Glutamatergic neuron (in vitro differentiated cells): ENCODE results near the gene IMMP2L. TPM values are rescaled to one million over a fixed set of nuclear protein-coding genes. Genes with fewer than 3 reads are reported as not detected.

Experiments
- DNase-seq: peaks from one replicate; pipeline ENCODE4 v3.0.0; 2022
- H3K27ac Mint-ChIP-seq: one replicate; pipeline ENCODE4 v1.8.0; 2020; ENCODE audit warnings: mild to moderate bottlenecking, mixed read lengths, inconsistent platforms; ENCODE audit not compliant: unreplicated experiment
- H3K27me3 Mint-ChIP-seq: one replicate; pipeline ENCODE4 v1.8.0; 2020; ENCODE audit warnings: mild to moderate bottlenecking, moderate library complexity, mixed read lengths, inconsistent platforms; ENCODE audit not compliant: unreplicated experiment
- H3K36me3 Mint-ChIP-seq: one replicate; pipeline ENCODE4 v1.8.0; 2020; ENCODE audit warnings: mild to moderate bottlenecking, mixed read lengths, inconsistent platforms; ENCODE audit not compliant: unreplicated experiment
- H3K4me1 Mint-ChIP-seq: one replicate; pipeline ENCODE4 v1.8.0; 2020; ENCODE audit warnings: mild to moderate bottlenecking, low read depth, mixed read lengths, inconsistent platforms; ENCODE audit not compliant: unreplicated experiment
- H3K4me3 Mint-ChIP-seq: one replicate; pipeline ENCODE4 v1.8.0; 2020; ENCODE audit warnings: mild to moderate bottlenecking, mixed read lengths, inconsistent platforms; ENCODE audit not compliant: unreplicated experiment
- H3K9me3 Mint-ChIP-seq: one replicate; pipeline ENCODE4 v1.8.0; 2020; ENCODE audit warnings: mild to moderate bottlenecking, moderate library complexity, mixed read lengths, inconsistent platforms; ENCODE audit not compliant: unreplicated experiment
- CTCF ChIP-seq: fragments of 200-600 bp; sonication (generic); IDR thresholded peaks from one replicate; pipeline ENCODE4 v1.5.0; 2021; ENCODE audit not compliant: partially characterized antibody, unreplicated experiment
- total RNA-seq: library from RNA; stranded (reverse); fragmentation: NEBNext Ultra II Directional; extraction: Animal tissue kit (Norgen Biotek cat#: 25700); gene quantifications from one replicate; pipeline ENCODE4 v1.2.1, GENCODE V29; 2021; ENCODE audit not compliant: unreplicated experiment

The IMMP2L gene
- total RNA-seq, 1 donor from 2014 or later = 9.6 TPM

- H3K4me1 Mint-ChIP-seq = peaks cover 1% of the 10 kb centered on the region
- peaks cover 1% of the 10 kb centered on the region for H3K27me3 Mint-ChIP-seq
- H3K9me3 Mint-ChIP-seq = no peaks in the 10 kb centered on the region
- no peaks in the 10 kb centered on the region for H3K36me3 Mint-ChIP-seq
- no peak for DNase-seq
- TF ChIP-seq CTCF = no peak
- H3K4me3 Mint-ChIP-seq = no peak overlapping the region
- H3K27ac Mint-ChIP-seq = no peak overlapping the region
Measured at GRCh38 chr7:110885474-110885873, 676.8 kb downstream of the IMMP2L start.

- TF ChIP-seq CTCF = no peak
- Mint-ChIP-seq H3K9me3 (no peaks in the 10 kb centered on the region), H3K4me3 (no peak overlapping the region), H3K27ac (no peak overlapping the region), H3K36me3 (no peaks in the 10 kb centered on the region), H3K27me3 (peaks cover 1% of the 10 kb centered on the region), H3K4me1 (peaks cover 1% of the 10 kb centered on the region)
- DNase-seq = no peak
Measured at GRCh38 chr7:110881721-110882120, 680.6 kb downstream of the IMMP2L start.

GRCh38 chr7:110880971-110881370 is 681.3 kb downstream of the IMMP2L start:
- Mint-ChIP-seq H3K36me3 (no peaks in the 10 kb centered on the region), H3K9me3 (no peaks in the 10 kb centered on the region), H3K27me3 (peaks cover 1% of the 10 kb centered on the region), H3K4me1 (peaks cover 1% of the 10 kb centered on the region), H3K27ac (no peak overlapping the region), H3K4me3 (no peak overlapping the region)
- TF ChIP-seq CTCF = no peak
- DNase-seq = no peak

GRCh38 chr7:110877016-110877415 is 685.3 kb downstream of the IMMP2L start:
- no peak overlapping the region for H3K4me3 Mint-ChIP-seq
- peaks cover 1% of the 10 kb centered on the region for H3K4me1 Mint-ChIP-seq
- no peak for TF ChIP-seq CTCF
- no peaks in the 10 kb centered on the region for H3K9me3 Mint-ChIP-seq
- H3K27me3 Mint-ChIP-seq = no peaks in the 10 kb centered on the region
- H3K27ac Mint-ChIP-seq = no peak overlapping the region
- DNase-seq = no peak
- H3K36me3 Mint-ChIP-seq = no peaks in the 10 kb centered on the region

DNA sequence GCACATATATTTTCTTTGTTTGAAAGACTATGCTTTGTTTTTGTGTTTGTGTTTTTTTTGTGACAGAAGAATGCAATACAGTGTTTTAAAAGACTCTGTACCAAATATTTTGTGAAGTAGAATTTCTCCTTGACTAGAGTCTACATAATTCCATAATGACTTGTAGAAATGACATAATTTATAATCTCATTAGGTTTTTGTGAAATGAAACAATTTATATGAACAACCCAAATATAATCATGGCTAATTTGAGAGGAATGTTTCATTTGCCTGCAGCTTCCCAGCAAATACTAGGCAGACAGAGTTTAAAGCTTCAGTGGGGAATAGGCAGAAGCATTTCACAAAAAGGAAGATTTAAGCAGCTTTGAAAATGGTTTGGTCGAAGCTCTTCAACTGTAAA is 686.9 kb downstream of the IMMP2L start:
- no peak overlapping the region for H3K4me3 Mint-ChIP-seq
- no peaks in the 10 kb centered on the region for H3K36me3 Mint-ChIP-seq
- H3K9me3 Mint-ChIP-seq = no peaks in the 10 kb centered on the region
- no peak overlapping the region for H3K27ac Mint-ChIP-seq
- no peak for TF ChIP-seq CTCF
- no peak for DNase-seq
- H3K27me3 Mint-ChIP-seq = no peaks in the 10 kb centered on the region
- no peaks in the 10 kb centered on the region for H3K4me1 Mint-ChIP-seq
